NB4 (cell line): ENCODE data around the gene UROC1.

ENCODE experiments used
- MYC ChIP-seq: IDR thresholded peaks from 2 replicates; pipeline ENCODE4 v1.6.1; 2011; ENCODE audit warnings: low read depth, low read length
- POLR2A ChIP-seq: IDR thresholded peaks from 2 replicates; pipeline ENCODE4 v1.6.1; 2011; ENCODE audit warnings: mild to moderate bottlenecking; ENCODE audit not compliant: insufficient read length; ENCODE audit errors: extremely low read depth
- TF ChIP-seq, protein P1 (sequence below): IDR thresholded peaks from one replicate; pipeline ENCODE4 v1.5.1; 2012; ENCODE audit warnings: low read depth, low read length

- TF ChIP-seq, protein P1, sequence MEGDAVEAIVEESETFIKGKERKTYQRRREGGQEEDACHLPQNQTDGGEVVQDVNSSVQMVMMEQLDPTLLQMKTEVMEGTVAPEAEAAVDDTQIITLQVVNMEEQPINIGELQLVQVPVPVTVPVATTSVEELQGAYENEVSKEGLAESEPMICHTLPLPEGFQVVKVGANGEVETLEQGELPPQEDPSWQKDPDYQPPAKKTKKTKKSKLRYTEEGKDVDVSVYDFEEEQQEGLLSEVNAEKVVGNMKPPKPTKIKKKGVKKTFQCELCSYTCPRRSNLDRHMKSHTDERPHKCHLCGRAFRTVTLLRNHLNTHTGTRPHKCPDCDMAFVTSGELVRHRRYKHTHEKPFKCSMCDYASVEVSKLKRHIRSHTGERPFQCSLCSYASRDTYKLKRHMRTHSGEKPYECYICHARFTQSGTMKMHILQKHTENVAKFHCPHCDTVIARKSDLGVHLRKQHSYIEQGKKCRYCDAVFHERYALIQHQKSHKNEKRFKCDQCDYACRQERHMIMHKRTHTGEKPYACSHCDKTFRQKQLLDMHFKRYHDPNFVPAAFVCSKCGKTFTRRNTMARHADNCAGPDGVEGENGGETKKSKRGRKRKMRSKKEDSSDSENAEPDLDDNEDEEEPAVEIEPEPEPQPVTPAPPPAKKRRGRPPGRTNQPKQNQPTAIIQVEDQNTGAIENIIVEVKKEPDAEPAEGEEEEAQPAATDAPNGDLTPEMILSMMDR: no peak
- TF ChIP-seq POLR2A (no peak), MYC (no peak)
Measured at GRCh38 chr3:126537730-126538281, 20.2 kb upstream of the UROC1 start.
